Upper lobe of left lung (tissue), 6 donors: ENCODE results near the gene SYTL2. TPM values are rescaled to one million over a fixed set of nuclear protein-coding genes. Genes with fewer than 3 reads are reported as not detected.

Source experiments
- ATAC-seq, 2 donors: fragments of 200-7000 bp; cut with Tn5 transposase; one replicate each; pipeline ENCODE4 v1.9.1; 2022; ENCODE audit warnings: mild to moderate bottlenecking in 2 of 2, moderate library complexity in 2 of 2; ENCODE audit not compliant: low FRiP score in 2 of 2
- DNase-seq, 2 donors: peaks; one replicate each; pipeline ENCODE4 v3.0.0-alpha.2; 2019 to 2020
- H3K27ac ChIP-seq, 4 donors: fragments of 200-600 bp; sonication (generic); one replicate each; pipeline ENCODE4 v1.5.1; 2016 to 2019
- H3K27me3 ChIP-seq, 4 donors: fragments of 200-600 bp; sonication (generic); one replicate each; pipeline ENCODE4 v1.5.1; 2017 to 2019
- H3K36me3 ChIP-seq, 4 donors: fragments of 200-600 bp; sonication (generic); one replicate each; pipeline ENCODE4 v1.5.1; 2016 to 2019
- H3K4me1 ChIP-seq, 4 donors: fragments of 200-600 bp; sonication (generic); one replicate each; pipeline ENCODE4 v1.5.1; 2018 to 2019
- H3K4me3 ChIP-seq, 4 donors: fragments of 200-600 bp; sonication (generic); one replicate each; pipeline ENCODE4 v1.5.1; 2017 to 2019; ENCODE audit warnings: mild to moderate bottlenecking in 2 of 4, moderate library complexity in 1 of 4
- H3K9me3 ChIP-seq, 4 donors: fragments of 200-600 bp; sonication (generic); one replicate each; pipeline ENCODE4 v1.5.1; 2018 to 2019
- EP300 ChIP-seq, 4 donors: sonication (generic); formaldehyde crosslinking; IDR thresholded peaks; one replicate each; pipeline ENCODE4 v1.5.1; 2017; ENCODE audit warnings: antibody characterized with exemption in 4 of 4, control low read depth in 2 of 4
- POLR2A ChIP-seq, 4 donors: fragments of 450-650 bp; IDR thresholded peaks; one replicate each; pipeline ENCODE4 v1.5.1; 2016 to 2017; ENCODE audit warnings: antibody characterized with exemption in 4 of 4, mild to moderate bottlenecking in 2 of 4
- POLR2AphosphoS5 ChIP-seq, 2 donors: sonication (generic); formaldehyde crosslinking; IDR thresholded peaks; one replicate each; pipeline ENCODE4 v1.5.1; 2017; ENCODE audit warnings: antibody characterized with exemption in 2 of 2
- WGBS, 2 donors: methylation state at CpG; one replicate each; pipeline ENCODE4 v1.1.5; 2017 to 2018; 5-methylcytosine and 5-hydroxymethylcytosine counted together
- total RNA-seq, 6 donors: library from RNA; depleted of rRNA in 4 of 6; stranded (reverse); fragments of >200 nt in 4 of 6; gene quantifications; one replicate each; pipeline versions ENCODE4 v1.1.0 to v1.2.1, GENCODE V29; 2016 to 2021
- TF ChIP-seq, protein P1 (sequence below), 6 experiments: fragments of 450-650 bp in 4 of 6; fragments of 200-600 bp in 2 of 6; sonication (generic) in 2 of 6; IDR thresholded peaks; one replicate each; pipeline ENCODE4 v1.5.1; 2016 to 2019; ENCODE audit warnings: antibody characterized with exemption in 6 of 6
- donor health status: DM: no; HTN: no; CAD: no; lungs with moderate emphysema.
- donor health status: DM: no; HTN: yes; CAD: no; lungs with severe emphysema.

Gene SYTL2
- total RNA-seq, 6 donors from 2014 or later, result 11.9 to 52.7 (median 20.1) TPM

DNA sequence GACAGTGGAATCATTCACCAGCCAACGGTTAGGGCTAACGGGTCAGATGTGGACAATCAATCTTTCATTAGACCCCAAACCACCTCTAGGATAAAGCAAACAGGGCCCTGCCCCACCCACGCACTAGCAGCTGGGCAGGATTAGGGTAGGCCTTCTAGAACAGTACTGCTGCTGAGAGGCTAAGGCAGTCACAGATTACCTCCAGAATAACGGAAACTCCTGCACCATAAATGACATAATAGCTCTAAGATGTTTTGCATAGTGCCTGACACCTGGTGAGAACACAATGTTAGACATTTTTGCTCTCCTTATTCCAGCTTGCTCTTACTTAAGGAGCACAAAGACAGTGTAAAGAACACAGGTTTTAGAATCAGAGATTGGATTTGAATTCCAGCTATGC is 1.8 kb downstream of the SYTL2 start:
- no peaks in the 10 kb centered on the region for H3K36me3 ChIP-seq
- no peaks in the 10 kb centered on the region for H3K27me3 ChIP-seq
- no peak for ATAC-seq
- peaks cover 12 to 24% (median 18%) of the 10 kb centered on the region in 4 donors for H3K4me1 ChIP-seq
- 86 to 89% methylated on average over 3 to 4 of the region's 4 CpGs for WGBS, 2 donors
- TF ChIP-seq POLR2AphosphoS5 (IDR thresholded peaks at IDR 0.05) (no peak), POLR2A (IDR thresholded peaks at IDR 0.05) (no peak), EP300 (IDR thresholded peaks at IDR 0.05) (no peak)
- TF ChIP-seq, protein P1, sequence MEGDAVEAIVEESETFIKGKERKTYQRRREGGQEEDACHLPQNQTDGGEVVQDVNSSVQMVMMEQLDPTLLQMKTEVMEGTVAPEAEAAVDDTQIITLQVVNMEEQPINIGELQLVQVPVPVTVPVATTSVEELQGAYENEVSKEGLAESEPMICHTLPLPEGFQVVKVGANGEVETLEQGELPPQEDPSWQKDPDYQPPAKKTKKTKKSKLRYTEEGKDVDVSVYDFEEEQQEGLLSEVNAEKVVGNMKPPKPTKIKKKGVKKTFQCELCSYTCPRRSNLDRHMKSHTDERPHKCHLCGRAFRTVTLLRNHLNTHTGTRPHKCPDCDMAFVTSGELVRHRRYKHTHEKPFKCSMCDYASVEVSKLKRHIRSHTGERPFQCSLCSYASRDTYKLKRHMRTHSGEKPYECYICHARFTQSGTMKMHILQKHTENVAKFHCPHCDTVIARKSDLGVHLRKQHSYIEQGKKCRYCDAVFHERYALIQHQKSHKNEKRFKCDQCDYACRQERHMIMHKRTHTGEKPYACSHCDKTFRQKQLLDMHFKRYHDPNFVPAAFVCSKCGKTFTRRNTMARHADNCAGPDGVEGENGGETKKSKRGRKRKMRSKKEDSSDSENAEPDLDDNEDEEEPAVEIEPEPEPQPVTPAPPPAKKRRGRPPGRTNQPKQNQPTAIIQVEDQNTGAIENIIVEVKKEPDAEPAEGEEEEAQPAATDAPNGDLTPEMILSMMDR (IDR thresholded peaks at IDR 0.05), result no peak
- peak overlapping the region in 1 of 4 donors; percentile 73 for H3K4me3 ChIP-seq
- DNase-seq, result no peak
- H3K27ac ChIP-seq, result no peak overlapping the region
- H3K9me3 ChIP-seq, result no peaks in the 10 kb centered on the region

DNA sequence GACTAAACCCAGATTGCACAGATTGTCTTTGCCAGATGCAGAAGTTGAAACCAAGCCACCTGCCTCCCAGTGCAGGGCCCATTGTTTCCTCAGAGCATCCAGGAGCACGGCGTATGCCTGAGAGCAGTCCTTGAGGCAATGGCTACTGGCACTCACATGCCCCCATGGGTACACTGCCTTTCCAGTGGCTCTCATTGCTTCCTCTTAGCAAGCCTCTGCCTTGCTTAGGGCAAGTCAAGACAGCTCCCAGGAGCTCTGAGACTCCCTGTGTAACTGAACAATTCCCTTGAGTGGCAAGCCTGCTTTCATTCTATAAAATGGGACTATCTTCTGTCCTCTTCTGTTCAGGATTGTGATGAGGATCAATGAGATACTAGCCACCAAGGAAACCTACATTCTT is 4.1 kb downstream of the SYTL2 start:
- 79 to 81% methylated on average over 2 of the region's 2 CpGs for WGBS, 2 donors
- Histone ChIP-seq H3K4me1 (peaks cover 12 to 20% (median 16%) of the 10 kb centered on the region in 4 donors), H3K4me3 (no peak overlapping the region), H3K36me3 (no peaks in the 10 kb centered on the region), H3K27ac (no peak overlapping the region), H3K9me3 (no peaks in the 10 kb centered on the region), H3K27me3 (no peaks in the 10 kb centered on the region)
- DNase-seq (no peak), ATAC-seq (no peak)
- TF ChIP-seq POLR2AphosphoS5 (IDR thresholded peaks at IDR 0.05) (no peak), EP300 (IDR thresholded peaks at IDR 0.05) (no peak), POLR2A (IDR thresholded peaks at IDR 0.05) (no peak)
- TF ChIP-seq, protein P1 (IDR thresholded peaks at IDR 0.05), result no peak

GRCh38 chr11:85806016-85806415 is 4.9 kb downstream of the SYTL2 start:
- H3K27ac ChIP-seq, result no peak overlapping the region
- H3K9me3 ChIP-seq, result no peaks in the 10 kb centered on the region
- H3K4me1 ChIP-seq, result peaks cover 9 to 14% (median 12%) of the 10 kb centered on the region in 4 donors
- H3K4me3 ChIP-seq, result no peak overlapping the region
- H3K36me3 ChIP-seq, result no peaks in the 10 kb centered on the region
- DNase-seq (no peak), ATAC-seq (no peak)
- TF ChIP-seq POLR2A (IDR thresholded peaks at IDR 0.05) (no peak), POLR2AphosphoS5 (IDR thresholded peaks at IDR 0.05) (no peak), EP300 (IDR thresholded peaks at IDR 0.05) (no peak)
- TF ChIP-seq, protein P1 (IDR thresholded peaks at IDR 0.05), result no peak
- H3K27me3 ChIP-seq, result no peaks in the 10 kb centered on the region

DNA sequence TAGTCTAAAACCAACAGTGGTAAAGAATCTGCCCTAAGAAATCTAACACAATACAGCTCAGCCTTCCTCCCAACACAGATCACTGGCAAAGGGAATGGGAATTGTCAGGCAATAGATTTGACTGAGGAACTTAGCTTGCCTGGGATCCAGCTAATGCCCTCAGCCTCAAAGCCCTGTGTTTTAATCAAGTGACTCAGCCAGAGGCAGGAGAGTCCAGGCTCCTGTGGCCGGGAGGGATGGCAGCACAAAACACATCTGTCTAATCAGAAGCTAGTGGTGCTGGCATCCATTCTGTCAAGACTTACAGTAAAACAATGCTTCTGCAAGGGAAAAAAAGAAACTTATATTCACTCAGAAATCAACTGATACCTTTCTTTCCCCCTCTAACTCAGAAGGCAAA is 5.6 kb downstream of the SYTL2 start:
- ATAC-seq (no peak), DNase-seq (no peak)
- H3K36me3 ChIP-seq, result no peaks in the 10 kb centered on the region
- H3K4me3 ChIP-seq, result no peak overlapping the region
- no peak overlapping the region for H3K27ac ChIP-seq
- 53 to 67% methylated on average over 1 of the region's 1 CpG for WGBS, 2 donors
- peaks cover 5 to 9% (median 7%) of the 10 kb centered on the region in 4 donors for H3K4me1 ChIP-seq
- H3K9me3 ChIP-seq, result no peaks in the 10 kb centered on the region
- TF ChIP-seq, protein P1 (IDR thresholded peaks at IDR 0.05), result no peak
- no peak for TF ChIP-seq POLR2AphosphoS5 (IDR thresholded peaks at IDR 0.05)
- TF ChIP-seq EP300 (IDR thresholded peaks at IDR 0.05), result no peak
- TF ChIP-seq POLR2A (IDR thresholded peaks at IDR 0.05), result no peak
- no peaks in the 10 kb centered on the region for H3K27me3 ChIP-seq

DNA sequence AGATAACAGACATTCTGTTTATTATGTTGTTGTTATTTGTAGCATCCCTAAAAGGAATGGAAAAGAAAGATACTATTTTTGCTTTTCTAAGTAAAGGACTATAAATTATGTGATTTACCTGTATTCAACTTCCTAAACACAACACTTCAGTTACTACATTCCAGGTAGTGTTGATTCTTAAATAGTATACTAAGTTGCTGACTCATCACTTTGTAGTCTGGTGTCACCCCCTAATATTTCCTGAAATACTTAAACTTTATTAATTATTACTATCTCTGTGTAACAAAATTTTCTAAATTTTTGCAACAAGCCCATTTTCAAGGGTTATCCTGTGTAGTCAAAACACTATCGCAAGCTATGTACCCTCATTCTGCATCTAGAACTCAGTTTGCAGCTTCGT is 7.0 kb downstream of the SYTL2 start:
- Histone ChIP-seq H3K27me3 (no peaks in the 10 kb centered on the region), H3K36me3 (no peaks in the 10 kb centered on the region), H3K9me3 (no peaks in the 10 kb centered on the region), H3K27ac (no peak overlapping the region), H3K4me3 (no peak overlapping the region), H3K4me1 (no peaks in the 10 kb centered on the region)
- TF ChIP-seq EP300 (IDR thresholded peaks at IDR 0.05) (no peak), POLR2AphosphoS5 (IDR thresholded peaks at IDR 0.05) (no peak), POLR2A (IDR thresholded peaks at IDR 0.05) (no peak)
- TF ChIP-seq, protein P1 (IDR thresholded peaks at IDR 0.05), result no peak
- ATAC-seq (no peak), DNase-seq (no peak)
- 98 to 100% methylated on average over 2 of the region's 2 CpGs for WGBS, 2 donors
